Pulmonary artery endothelial cell (primary cell): ENCODE results near the gene POU2F2. TPM values are rescaled to one million over a fixed set of nuclear protein-coding genes. Genes with fewer than 3 reads are reported as not detected.
"Not testable (repeated sequence)": the region's sequence is repeated elsewhere in the genome, so short reads cannot be mapped to it uniquely, and the experiment has no call there.

Source experiments
- DNase-seq: peaks from one replicate; pipeline ENCODE4 v3.0.0-alpha.2; 2011; ENCODE audit warnings: low read depth, low spot score
- total RNA-seq: library from RNA; depleted of rRNA; stranded (reverse); fragments of >200 nt; gene quantifications from 2 replicates; pipeline ENCODE4 v1.2.3, GENCODE V29; 2014

POU2F2 gene
- total RNA-seq, 1 donor from 2014 or later = 0.26 TPM

DNA sequence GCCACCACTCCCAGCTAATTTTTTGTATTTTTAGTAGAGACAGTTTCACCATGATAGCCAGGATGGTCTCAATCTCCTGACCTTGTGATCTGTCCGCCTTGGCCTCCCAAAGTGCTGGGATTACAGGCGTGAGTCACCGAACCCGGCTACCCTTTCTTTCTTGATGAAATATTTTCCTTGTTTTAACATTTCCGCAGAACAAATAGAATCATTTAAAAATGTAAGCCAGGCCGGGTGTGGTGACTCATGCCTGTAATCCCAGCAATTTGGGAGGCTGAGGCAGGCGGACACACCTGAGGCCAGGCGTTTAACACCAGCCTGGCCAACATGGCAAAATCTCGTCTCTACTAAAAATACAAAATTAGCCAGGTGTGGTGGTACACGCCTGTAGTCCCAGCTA, 32.0 kb downstream of the POU2F2 start:
- not testable (repeated sequence) for DNase-seq

GRCh38 chr19:42099336-42099925, 32.8 kb downstream of the POU2F2 start:
- no peak for DNase-seq

DNA sequence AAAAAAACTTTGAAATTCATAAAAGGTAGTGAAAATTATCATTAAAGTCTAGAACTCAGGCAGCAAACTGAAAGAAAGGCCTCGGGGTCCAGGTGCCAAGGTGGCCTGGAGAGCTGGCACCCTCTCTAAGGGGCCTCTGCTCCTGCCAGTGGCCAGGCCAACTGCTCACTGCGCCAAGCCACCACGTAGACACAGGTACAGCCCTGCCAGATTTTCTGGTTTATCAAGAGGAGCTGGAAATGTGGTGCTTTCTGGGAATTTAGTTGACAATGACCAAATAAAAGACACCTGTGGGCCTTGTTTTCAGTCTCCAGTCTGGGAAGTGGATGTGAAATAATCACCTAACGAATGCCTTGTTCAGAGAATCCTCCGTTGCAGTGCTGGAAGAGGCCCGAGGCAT, 33.5 kb downstream of the POU2F2 start:
- no peak for DNase-seq

GRCh38 chr19:42097461-42097860, 34.8 kb downstream of the POU2F2 start:
- DNase-seq = no peak

GRCh38 chr19:42096255-42096837, 35.9 kb downstream of the POU2F2 start:
- DNase-seq = no peak

DNA sequence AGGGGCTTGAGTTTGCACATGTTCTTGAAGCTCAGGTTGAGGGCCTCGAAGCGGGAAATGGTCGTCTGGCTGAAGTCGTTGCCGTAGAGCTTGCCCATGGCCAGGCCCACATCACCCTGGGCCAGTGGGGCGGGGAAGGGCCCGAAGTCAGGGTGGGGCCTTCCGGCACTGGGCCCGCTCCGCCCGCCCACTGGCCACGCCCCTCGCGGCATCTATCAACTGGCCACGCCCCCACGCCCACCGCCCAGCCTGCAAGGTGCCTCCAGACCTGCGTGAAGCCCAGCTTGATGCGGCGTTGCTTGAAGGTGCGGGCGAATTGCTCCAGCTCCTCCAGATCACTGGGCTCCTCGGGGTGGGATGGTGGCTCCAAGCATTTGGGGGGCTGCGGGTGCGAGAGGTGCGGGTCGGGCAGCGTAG, 36.4 kb downstream of the POU2F2 start:
- no peak for DNase-seq

GRCh38 chr19:42095142-42095813, 37.0 kb downstream of the POU2F2 start:
- no peak for DNase-seq

DNA sequence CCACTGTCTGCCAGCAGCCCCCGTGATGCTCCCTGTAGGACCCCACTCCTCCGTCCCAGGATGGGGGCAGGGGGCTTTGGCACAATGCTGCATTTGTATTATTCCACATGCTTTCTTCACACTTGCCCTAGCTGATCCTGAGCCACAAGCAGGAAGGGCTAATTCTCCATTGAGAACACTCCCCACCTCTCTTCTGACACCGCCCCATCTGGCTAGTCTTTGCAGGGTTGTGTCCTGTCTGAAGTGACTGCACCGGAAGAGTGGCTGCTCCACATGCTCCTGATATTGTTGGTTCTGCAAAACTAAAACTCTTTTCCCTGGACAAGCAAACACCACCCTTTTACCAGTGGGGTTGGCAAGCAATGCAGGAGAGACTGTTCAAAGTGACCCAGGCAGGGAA, 38.3 kb downstream of the POU2F2 start:
- DNase-seq = no peak

GRCh38 chr19:42093505-42093904, 38.7 kb downstream of the POU2F2 start:
- no peak for DNase-seq

GRCh38 chr19:42092350-42092749, 39.9 kb downstream of the POU2F2 start:
- peak; percentile 89 for DNase-seq

DNA sequence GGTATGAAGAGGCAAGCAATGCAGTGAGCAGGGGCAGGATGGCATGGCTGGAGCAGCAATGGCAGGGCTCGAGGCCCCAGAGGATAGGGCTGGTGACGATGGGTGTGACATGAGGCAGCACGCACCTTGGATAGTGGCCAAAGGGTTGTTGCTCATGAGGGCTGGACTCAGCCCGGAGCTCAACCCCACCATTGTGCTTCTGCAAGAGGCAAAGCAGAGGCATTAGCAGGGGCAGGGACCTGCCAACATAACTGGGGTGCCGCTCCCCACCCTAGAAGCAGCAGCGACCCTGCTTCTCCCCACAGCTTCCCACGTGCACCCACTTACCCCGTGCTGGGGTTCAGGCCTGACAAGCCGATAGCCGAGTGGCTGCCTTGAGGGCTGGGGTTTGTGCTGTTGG, 40.5 kb downstream of the POU2F2 start:
- peak; percentile 56 for DNase-seq

GRCh38 chr19:42091300-42091699, 40.9 kb downstream of the POU2F2 start:
- DNase-seq = no peak

DNA sequence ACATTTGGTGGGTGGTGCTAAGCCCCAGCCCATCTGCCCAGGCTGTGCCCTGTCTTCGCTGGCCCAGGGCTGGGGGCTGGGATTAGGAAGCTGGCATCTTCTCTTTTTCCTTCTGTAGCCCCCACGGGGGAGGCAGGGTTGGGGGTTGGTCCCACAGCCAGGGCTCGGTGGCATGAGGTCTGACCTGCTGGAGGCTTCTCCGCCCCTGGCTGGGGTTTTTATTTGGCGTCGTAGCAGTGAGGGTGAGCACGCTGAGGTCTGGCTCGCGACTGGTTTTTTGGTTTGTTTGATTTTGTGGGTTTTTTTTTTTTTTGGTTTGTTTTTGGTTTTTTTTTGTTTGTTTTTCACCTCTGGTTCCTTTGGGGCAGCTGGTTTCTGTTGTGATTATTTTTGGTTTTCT, 41.6 kb downstream of the POU2F2 start:
- no peak for DNase-seq

DNA sequence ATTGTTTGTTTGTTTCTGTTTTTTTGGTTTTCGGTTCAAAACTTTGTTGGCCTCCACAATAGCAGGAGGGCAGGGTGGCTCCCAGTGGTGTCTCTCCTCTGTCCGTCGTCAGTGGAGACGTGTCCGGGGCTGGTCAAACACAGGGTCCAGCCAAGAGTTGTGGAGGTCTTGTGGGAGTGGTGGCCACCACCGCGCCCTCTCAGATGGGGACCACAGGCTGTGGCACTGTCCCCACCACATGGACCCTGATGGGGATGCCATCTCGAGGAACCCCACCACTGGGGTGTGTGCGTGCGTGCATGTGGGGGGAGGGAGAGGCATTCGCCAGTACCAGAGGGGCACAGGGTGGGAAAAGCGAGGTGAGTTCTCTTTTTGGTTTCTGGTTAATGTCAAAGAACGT, 42.5 kb downstream of the POU2F2 start:
- no peak for DNase-seq

DNA sequence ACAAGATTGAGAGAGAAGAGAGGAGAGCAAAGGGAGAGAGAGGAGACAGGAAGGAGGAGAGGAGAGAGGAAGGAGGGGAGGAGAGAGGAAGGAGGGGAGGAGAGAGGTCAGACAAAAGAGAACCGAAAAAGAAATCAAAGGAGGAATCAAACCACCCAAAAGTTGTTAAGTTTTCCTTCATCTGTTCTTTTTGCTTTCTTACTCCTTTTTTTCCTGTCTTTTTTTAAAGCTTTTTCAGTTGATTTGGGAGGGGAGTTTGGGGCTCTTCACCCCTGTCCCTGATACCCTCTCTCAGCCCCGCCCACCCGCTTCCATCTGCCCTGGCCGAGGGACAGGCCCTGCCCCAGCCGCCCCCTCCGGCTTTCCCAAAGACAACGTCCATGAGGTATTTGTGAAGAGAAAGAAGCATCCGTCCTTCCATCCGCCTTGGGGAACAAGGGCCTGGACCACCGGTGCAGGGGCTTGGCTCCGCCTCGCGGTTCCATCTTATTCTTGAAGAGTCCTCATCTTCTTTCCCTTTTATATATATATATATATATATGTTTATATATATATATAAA, 43.0 kb downstream of the POU2F2 start:
- no peak for DNase-seq

GRCh38 chr19:42088471-42089190, 43.6 kb downstream of the POU2F2 start:
- DNase-seq = no peak

DNA sequence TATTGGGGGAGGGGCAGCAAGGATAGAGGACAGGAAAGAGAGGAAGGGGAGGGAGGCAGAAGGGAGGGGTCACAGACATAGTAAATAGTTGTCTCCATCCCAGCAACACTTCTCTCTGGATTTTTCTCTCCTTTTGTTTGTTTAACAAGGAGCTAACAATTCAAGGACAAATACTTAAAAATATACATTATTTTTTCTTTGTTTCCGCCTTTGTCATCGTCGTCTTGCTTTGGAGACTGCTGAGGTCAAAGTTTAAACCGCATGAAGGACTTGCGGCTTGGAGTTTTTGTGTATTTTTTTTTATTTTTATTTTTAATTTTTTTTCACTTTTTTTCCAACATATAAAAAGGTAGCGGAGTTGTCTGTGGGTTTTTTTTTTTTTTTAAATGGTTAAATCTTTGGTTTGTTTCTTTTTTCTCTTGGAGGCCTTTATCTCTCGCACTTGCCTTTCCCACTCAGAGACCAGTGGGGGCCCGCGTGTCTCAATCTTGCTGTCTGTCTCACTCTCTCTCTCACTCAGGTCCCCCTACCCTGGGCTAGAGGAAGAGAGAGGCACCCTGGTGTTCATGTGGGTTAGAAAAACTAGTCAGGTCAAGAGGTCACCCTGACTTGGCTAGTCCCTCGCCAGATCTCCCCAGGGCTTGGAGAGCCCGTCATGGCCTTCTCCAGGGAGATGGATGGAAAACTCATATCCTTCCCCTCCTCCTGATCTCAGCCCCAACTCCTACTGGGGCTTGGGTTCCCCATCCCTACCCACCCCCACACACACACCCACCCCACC, 45.3 kb downstream of the POU2F2 start:
- no peak for DNase-seq

GRCh38 chr19:42086188-42086736, 46.0 kb downstream of the POU2F2 start:
- DNase-seq = no peak

GRCh38 chr19:42083537-42083936, 48.7 kb downstream of the POU2F2 start:
- DNase-seq = no peak

DNA sequence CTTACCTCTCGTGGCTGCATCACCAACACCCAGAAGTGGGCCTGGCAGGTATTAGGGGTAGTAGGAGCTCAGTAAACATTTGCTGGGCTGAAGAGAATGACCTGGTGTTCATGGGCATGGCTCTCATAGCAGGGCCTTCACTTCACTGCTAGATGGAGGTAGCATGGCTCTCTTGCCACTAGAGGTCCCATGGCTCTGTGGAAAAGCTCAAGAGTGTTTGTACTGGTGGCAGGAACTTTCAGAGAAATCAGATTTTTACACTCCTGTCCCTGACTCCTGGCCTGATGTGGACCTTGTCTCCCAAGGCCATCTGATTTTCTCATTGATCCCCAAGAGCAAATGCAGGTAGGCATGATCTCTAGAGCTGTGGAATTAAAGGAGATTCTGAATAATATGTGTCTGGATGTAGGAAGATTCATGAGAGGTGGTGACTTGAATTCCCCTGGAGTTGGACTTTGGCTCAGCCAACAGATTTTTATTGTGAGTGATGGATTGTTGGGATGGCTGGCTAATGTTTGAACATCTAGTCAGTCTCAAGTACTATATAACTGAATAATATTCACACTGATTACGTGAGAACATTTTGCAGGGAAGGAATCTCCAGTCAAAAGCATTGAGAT, 50.6 kb downstream of the POU2F2 start:
- peak; percentile 36 for DNase-seq
